BLaER1 (cell line): Measurements from ENCODE around the gene RBSN.
A peak's percentile ranks its signal among the peaks of the same experiment; 100 is the strongest.

ENCODE experiments used
- H3K27ac ChIP-seq: shearing (Covaris generic); formaldehyde crosslinking; 2 replicates; pipeline ENCODE4 v1.8.1; 2022
- H3K27me3 ChIP-seq: shearing (Covaris generic); formaldehyde crosslinking; 2 replicates; pipeline ENCODE4 v1.8.1; 2022
- H3K36me3 ChIP-seq: shearing (Covaris generic); formaldehyde crosslinking; 2 replicates; pipeline ENCODE4 v1.8.1; 2022
- H3K4me1 ChIP-seq: shearing (Covaris generic); formaldehyde crosslinking; 2 replicates; pipeline ENCODE4 v1.8.1; 2022
- H3K4me2 ChIP-seq: shearing (Covaris generic); formaldehyde crosslinking; 2 replicates; pipeline ENCODE4 v1.8.1; 2022
- H3K4me3 ChIP-seq: shearing (Covaris generic); formaldehyde crosslinking; 2 replicates; pipeline ENCODE4 v1.8.1; 2022
- H3K9ac ChIP-seq: shearing (Covaris generic); formaldehyde crosslinking; 2 replicates; pipeline ENCODE4 v1.8.1; 2022
- H3K9me3 ChIP-seq: shearing (Covaris generic); formaldehyde crosslinking; 2 replicates; pipeline ENCODE4 v1.8.1; 2022
- H4K20me1 ChIP-seq: shearing (Covaris generic); formaldehyde crosslinking; 2 replicates; pipeline ENCODE4 v1.8.1; 2022
- Cebpa-rat ChIP-seq: shearing (Covaris generic); IDR thresholded peaks from 2 replicates; pipeline ENCODE4 v1.8.1; 2022

The RBSN gene

GRCh38 chr3:15102836-15103235 is 3.9 kb upstream of the RBSN start:
- H3K9ac ChIP-seq, result no peak overlapping the region
- TF ChIP-seq Cebpa-rat, result no peak
- no peaks in the 10 kb centered on the region for H3K9me3 ChIP-seq
- H3K4me2 ChIP-seq, result peak overlapping the region; percentile 37; the same call in 1 of the 2 replicates
- no peak overlapping the region for H3K4me3 ChIP-seq
- H3K4me1 ChIP-seq, result peaks cover 21% of the 10 kb centered on the region
- peaks cover 3% of the 10 kb centered on the region for H4K20me1 ChIP-seq
- H3K27ac ChIP-seq, result no peak overlapping the region
- no peaks in the 10 kb centered on the region for H3K27me3 ChIP-seq
- H3K36me3 ChIP-seq, result no peaks in the 10 kb centered on the region

- no peak overlapping the region for H3K27ac ChIP-seq
- H4K20me1 ChIP-seq, result peaks cover 8% of the 10 kb centered on the region
- H3K27me3 ChIP-seq, result no peaks in the 10 kb centered on the region
- TF ChIP-seq Cebpa-rat, result no peak
- no peak overlapping the region for H3K4me3 ChIP-seq
- H3K9me3 ChIP-seq, result no peaks in the 10 kb centered on the region
- H3K4me1 ChIP-seq, result peaks cover 27% of the 10 kb centered on the region
- peak overlapping the region; percentile 37 for H3K4me2 ChIP-seq
- H3K36me3 ChIP-seq, result no peaks in the 10 kb centered on the region
- no peak overlapping the region for H3K9ac ChIP-seq
These were observed 3.3 kb upstream of the RBSN start for GRCh38 chr3:15102256-15102655.

- peaks cover 19% of the 10 kb centered on the region for H3K36me3 ChIP-seq
- no peaks in the 10 kb centered on the region for H3K27me3 ChIP-seq
- H3K4me1 ChIP-seq, result peaks cover 39% of the 10 kb centered on the region
- H4K20me1 ChIP-seq, result peaks cover 15% of the 10 kb centered on the region
- peak overlapping the region; percentile 82 for H3K27ac ChIP-seq
- no peak for TF ChIP-seq Cebpa-rat
- no peaks in the 10 kb centered on the region for H3K9me3 ChIP-seq
- peak overlapping the region; percentile 79 for H3K4me2 ChIP-seq
- H3K4me3 ChIP-seq, result peak overlapping the region; percentile 87
- peak overlapping the region; percentile 87 for H3K9ac ChIP-seq
These were observed 583 bp upstream of the RBSN start for GRCh38 chr3:15099364-15100098.

- H4K20me1 ChIP-seq, result peaks cover 15% of the 10 kb centered on the region
- no peak for TF ChIP-seq Cebpa-rat
- no peaks in the 10 kb centered on the region for H3K9me3 ChIP-seq
- H3K27ac ChIP-seq, result no peak overlapping the region
- H3K4me2 ChIP-seq, result peak overlapping the region; percentile 80
- peak overlapping the region; percentile 87 for H3K4me3 ChIP-seq
- H3K27me3 ChIP-seq, result no peaks in the 10 kb centered on the region
- peaks cover 39% of the 10 kb centered on the region for H3K4me1 ChIP-seq
- H3K9ac ChIP-seq, result peak overlapping the region; percentile 87
- peaks cover 33% of the 10 kb centered on the region for H3K36me3 ChIP-seq
These were observed 1.1 kb downstream of the RBSN start for GRCh38 chr3:15097891-15098290.

- H3K27ac ChIP-seq, result no peak overlapping the region
- no peak overlapping the region for H3K4me3 ChIP-seq
- H3K36me3 ChIP-seq, result peaks cover 48% of the 10 kb centered on the region
- no peak overlapping the region for H3K4me2 ChIP-seq
- no peak overlapping the region for H3K9ac ChIP-seq
- H3K27me3 ChIP-seq, result no peaks in the 10 kb centered on the region
- peaks cover 32% of the 10 kb centered on the region for H3K4me1 ChIP-seq
- no peaks in the 10 kb centered on the region for H3K9me3 ChIP-seq
- peaks cover 15% of the 10 kb centered on the region for H4K20me1 ChIP-seq
- no peak for TF ChIP-seq Cebpa-rat
These were observed 2.9 kb downstream of the RBSN start for GRCh38 chr3:15096046-15096445.

GRCh38 chr3:15094187-15094875 is 4.6 kb downstream of the RBSN start:
- Histone ChIP-seq H3K27ac (no peak overlapping the region), H3K9ac (no peak overlapping the region), H3K9me3 (no peaks in the 10 kb centered on the region), H3K4me1 (peaks cover 24% of the 10 kb centered on the region), H3K27me3 (no peaks in the 10 kb centered on the region), H3K36me3 (peaks cover 63% of the 10 kb centered on the region), H3K4me2 (no peak overlapping the region), H4K20me1 (peaks cover 15% of the 10 kb centered on the region), H3K4me3 (no peak overlapping the region)
- TF ChIP-seq Cebpa-rat, result no peak

- no peak overlapping the region for H3K9ac ChIP-seq
- no peaks in the 10 kb centered on the region for H3K27me3 ChIP-seq
- H3K36me3 ChIP-seq, result peaks cover 77% of the 10 kb centered on the region
- no peak for TF ChIP-seq Cebpa-rat
- H3K4me2 ChIP-seq, result no peak overlapping the region
- no peak overlapping the region for H3K27ac ChIP-seq
- H3K4me3 ChIP-seq, result no peak overlapping the region
- H3K4me1 ChIP-seq, result peaks cover 17% of the 10 kb centered on the region
- peaks cover 11% of the 10 kb centered on the region for H4K20me1 ChIP-seq
- no peaks in the 10 kb centered on the region for H3K9me3 ChIP-seq
These were observed 6.3 kb downstream of the RBSN start for GRCh38 chr3:15092686-15093085.

GRCh38 chr3:15091575-15091974 is 7.4 kb downstream of the RBSN start:
- no peaks in the 10 kb centered on the region for H3K9me3 ChIP-seq
- H3K4me3 ChIP-seq, result no peak overlapping the region
- no peak overlapping the region for H3K27ac ChIP-seq
- TF ChIP-seq Cebpa-rat, result no peak
- H3K4me2 ChIP-seq, result no peak overlapping the region
- H3K36me3 ChIP-seq, result peaks cover 88% of the 10 kb centered on the region
- peaks cover 7% of the 10 kb centered on the region; the same call in 1 of the 2 replicates for H3K4me1 ChIP-seq
- no peak overlapping the region for H3K9ac ChIP-seq
- peaks cover under 1% of the 10 kb centered on the region; the same call in 1 of the 2 replicates for H4K20me1 ChIP-seq
- no peaks in the 10 kb centered on the region for H3K27me3 ChIP-seq

- H3K36me3 ChIP-seq, result peaks cover 88% of the 10 kb centered on the region
- no peaks in the 10 kb centered on the region for H3K4me1 ChIP-seq
- TF ChIP-seq Cebpa-rat, result no peak
- H3K9me3 ChIP-seq, result no peaks in the 10 kb centered on the region
- no peak overlapping the region for H3K9ac ChIP-seq
- H3K27me3 ChIP-seq, result no peaks in the 10 kb centered on the region
- H3K4me2 ChIP-seq, result no peak overlapping the region
- no peak overlapping the region for H3K27ac ChIP-seq
- H4K20me1 ChIP-seq, result no peaks in the 10 kb centered on the region
- H3K4me3 ChIP-seq, result no peak overlapping the region
These were observed 9.7 kb downstream of the RBSN start for GRCh38 chr3:15089201-15089600.

GRCh38 chr3:15086699-15087098 is 12.2 kb downstream of the RBSN start:
- no peak for TF ChIP-seq Cebpa-rat
- H3K9ac ChIP-seq, result no peak overlapping the region
- H3K36me3 ChIP-seq, result peaks cover 94% of the 10 kb centered on the region

More at GRCh38 chr3:15086699-15087098, 12.2 kb downstream of the RBSN start:
- Histone ChIP-seq H4K20me1 (no peaks in the 10 kb centered on the region), H3K27me3 (no peaks in the 10 kb centered on the region), H3K4me1 (no peaks in the 10 kb centered on the region), H3K9me3 (no peaks in the 10 kb centered on the region), H3K4me2 (no peak overlapping the region), H3K4me3 (no peak overlapping the region), H3K27ac (no peak overlapping the region)
